Parathyroid adenoma (tissue), 2 donors: ENCODE data around the gene MTA1.

Source experiments
- H2AFZ ChIP-seq: fragments of 300-600 bp; sonication (generic); one replicate; pipeline ENCODE4 v1.7.0; 2017; ENCODE audit warnings: antibody characterized with exemption, mild to moderate bottlenecking
- H3K27ac ChIP-seq: fragments of 300-600 bp; sonication (generic); one replicate; pipeline ENCODE4 v1.7.0; 2017
- H3K27me3 ChIP-seq: fragments of 300-600 bp; sonication (generic); one replicate; pipeline ENCODE4 v1.7.0; 2017; ENCODE audit warnings: low read length; ENCODE audit not compliant: control insufficient read depth, insufficient read depth
- H3K36me3 ChIP-seq: fragments of 300-600 bp; sonication (generic); one replicate; pipeline ENCODE4 v1.7.0; 2017; ENCODE audit warnings: low read length; ENCODE audit not compliant: control insufficient read depth, insufficient read depth
- H3K4me1 ChIP-seq: fragments of 300-600 bp; sonication (generic); one replicate; pipeline ENCODE4 v1.7.0; 2017; ENCODE audit warnings: control low read depth
- H3K4me2 ChIP-seq: fragments of 300-600 bp; sonication (generic); one replicate; pipeline ENCODE4 v1.7.0; 2017; ENCODE audit warnings: low read length
- H3K4me3 ChIP-seq: fragments of 300-600 bp; sonication (generic); one replicate; pipeline ENCODE4 v1.7.0; 2017; ENCODE audit warnings: low read depth, low read length
- H3K79me2 ChIP-seq: fragments of 300-600 bp; sonication (generic); one replicate; pipeline ENCODE4 v1.7.0; 2017; ENCODE audit warnings: control low read depth
- H3K9ac ChIP-seq: fragments of 300-600 bp; sonication (generic); one replicate; pipeline ENCODE4 v1.7.0; 2017; ENCODE audit warnings: mild to moderate bottlenecking
- H3K9me3 ChIP-seq: fragments of 300-600 bp; sonication (generic); one replicate; pipeline ENCODE4 v1.7.0; 2017; ENCODE audit warnings: low read length; ENCODE audit not compliant: control insufficient read depth
- CTCF ChIP-seq: fragments of 300-600 bp; sonication (generic); IDR thresholded peaks from one replicate; pipeline ENCODE4 v1.7.0; 2017; ENCODE audit warnings: antibody characterized with exemption, mild to moderate bottlenecking
- donor health status: primary hyperparathyroidism.

MTA1 gene

DNA sequence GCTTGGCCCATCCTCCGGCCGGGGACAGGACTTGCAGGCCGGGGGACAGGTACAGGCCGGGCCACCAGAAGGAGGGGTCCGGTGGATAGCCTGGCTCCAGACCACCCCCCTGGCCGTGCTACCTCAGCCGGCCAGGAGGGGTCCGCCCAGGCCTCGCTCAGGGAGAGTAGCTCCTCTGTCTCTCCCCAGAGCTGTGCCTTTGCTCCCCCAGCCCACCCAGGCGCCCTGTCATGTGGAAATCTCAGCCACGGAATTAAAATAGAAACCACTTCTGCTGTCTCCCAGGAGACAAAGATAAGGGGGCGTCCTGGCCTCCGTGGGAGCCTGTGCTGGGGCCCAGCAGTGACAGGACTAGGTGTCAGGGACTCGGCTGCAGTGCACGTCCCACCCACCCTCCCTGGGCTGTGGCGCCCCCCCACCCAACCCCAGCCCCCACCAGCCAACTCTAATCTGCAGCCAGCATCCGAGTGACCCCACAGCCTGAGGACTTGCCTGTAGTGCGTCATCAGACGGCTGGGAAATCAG lies 51.7 kb downstream of the MTA1 start:
- Histone ChIP-seq H3K4me2 (no peak overlapping the region), H3K36me3 (no peaks in the 10 kb centered on the region), H3K27me3 (no peaks in the 10 kb centered on the region), H3K9me3 (no peaks in the 10 kb centered on the region), H3K27ac (no peak overlapping the region), H3K4me3 (no peak overlapping the region), H3K9ac (no peak overlapping the region), H3K4me1 (peaks cover 7% of the 10 kb centered on the region), H3K79me2 (no peaks in the 10 kb centered on the region), H2AFZ (no peak overlapping the region)
- TF ChIP-seq CTCF: no peak

DNA sequence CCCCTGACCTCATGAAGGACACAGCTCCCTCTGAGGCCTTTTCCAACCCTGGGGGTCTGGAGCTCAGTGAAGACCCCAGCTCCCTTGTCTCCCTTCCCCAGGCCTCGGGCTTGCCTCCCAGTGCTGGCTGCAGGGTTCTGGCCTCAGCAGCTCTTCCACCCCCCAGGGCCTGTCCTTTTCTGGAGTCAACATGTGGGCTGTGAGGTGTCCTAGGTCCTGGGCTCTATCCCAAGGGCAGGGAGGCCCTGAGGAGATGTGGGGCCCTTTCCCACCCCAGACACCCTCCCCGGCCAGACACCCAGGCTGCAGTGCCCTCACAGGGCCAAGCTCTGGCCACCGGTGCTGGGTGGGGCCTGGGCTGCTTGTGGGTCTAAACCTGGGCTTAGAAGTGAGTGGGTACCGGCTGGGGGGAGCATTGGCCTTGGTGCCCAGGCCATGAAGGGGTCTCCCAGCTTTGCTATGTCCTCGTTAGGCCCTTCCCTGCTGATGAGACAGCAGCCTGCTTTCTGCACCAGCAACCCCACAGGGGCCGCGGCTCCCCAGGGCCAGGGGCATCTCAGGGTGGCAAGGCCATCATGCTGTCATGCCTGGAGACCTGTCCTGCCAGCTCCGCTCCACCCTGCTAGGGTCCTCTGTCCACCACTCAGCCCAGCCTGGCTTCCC lies 52.3 kb downstream of the MTA1 start:
- H3K4me3 ChIP-seq: no peak overlapping the region
- TF ChIP-seq CTCF: no peak
- H3K4me2 ChIP-seq: no peak overlapping the region
- H3K36me3 ChIP-seq: no peaks in the 10 kb centered on the region
- no peaks in the 10 kb centered on the region for H3K79me2 ChIP-seq
- no peaks in the 10 kb centered on the region for H3K27me3 ChIP-seq
- H3K4me1 ChIP-seq: peaks cover 13% of the 10 kb centered on the region
- no peak overlapping the region for H3K9ac ChIP-seq
- H3K27ac ChIP-seq: no peak overlapping the region
- no peak overlapping the region for H2AFZ ChIP-seq
- no peaks in the 10 kb centered on the region for H3K9me3 ChIP-seq

- Histone ChIP-seq H3K27ac (peak overlapping the region; percentile 44), H3K4me2 (no peak overlapping the region), H3K4me1 (peaks cover 14% of the 10 kb centered on the region), H3K9me3 (no peaks in the 10 kb centered on the region), H3K27me3 (no peaks in the 10 kb centered on the region), H3K79me2 (no peaks in the 10 kb centered on the region), H3K4me3 (no peak overlapping the region), H3K9ac (no peak overlapping the region), H2AFZ (no peak overlapping the region), H3K36me3 (no peaks in the 10 kb centered on the region)
- no peak for TF ChIP-seq CTCF
Observed at GRCh38 chr14:105472486-105472991, 52.9 kb downstream of the MTA1 start.

GRCh38 chr14:105473033-105473676 lies 53.5 kb downstream of the MTA1 start:
- Histone ChIP-seq H3K36me3 (no peaks in the 10 kb centered on the region), H3K9ac (no peak overlapping the region), H3K9me3 (no peaks in the 10 kb centered on the region), H3K4me1 (peaks cover 14% of the 10 kb centered on the region), H3K4me2 (peak overlapping the region; percentile 83), H3K4me3 (no peak overlapping the region), H3K27ac (peak overlapping the region; percentile 81), H3K27me3 (no peaks in the 10 kb centered on the region), H3K79me2 (no peaks in the 10 kb centered on the region), H2AFZ (peak overlapping the region; percentile 94)
- no peak for TF ChIP-seq CTCF
